Measurements from ENCODE around the gene ANXA2. TPM values are rescaled to one million over a fixed set of nuclear protein-coding genes. Genes with fewer than 3 reads are reported as not detected.

Gene ANXA2
- polyA plus RNA-seq, 1 of the 3 experiments (the other 2 are of a cell fraction), result 4,669 TPM

GRCh38 chr15:60379525-60380274 is 18.1 kb downstream of the ANXA2 start (continued):
- TF ChIP-seq SIN3A (IDR thresholded peaks at IDR 0.05; ENCODE audit: borderline replicate concordance, low read depth, low read length), result peak; percentile 88; the same call in 1 of the 2 replicates
- no peak for TF ChIP-seq NRF1 (IDR thresholded peaks at IDR 0.05; ENCODE audit: low read depth, low read length)
- no peak for TF ChIP-seq SMC3 (IDR thresholded peaks at IDR 0.05; ENCODE audit: low read depth, low read length)
- TF ChIP-seq RAD21 (IDR thresholded peaks at IDR 0.05; ENCODE audit: low read length), result no peak

GRCh38 chr15:60379185-60379524 is 18.6 kb downstream of the ANXA2 start:
- WGBS (ENCODE audit: low lambda C conversion rate), result 86% methylated on average over 1 of the region's 1 CpG
- no peaks in the 10 kb centered on the region for H3K9me2 ChIP-seq
- peaks cover 95% of the 10 kb centered on the region for H3K79me2 ChIP-seq (ENCODE audit: insufficient read depth)
- peak overlapping the region; percentile 52; the same call in 1 of the 2 replicates for H3K4me2 ChIP-seq
- H3K4me3 ChIP-seq (ENCODE audit: low read depth in 2 of 2, low read length in 1 of 2), result no peak overlapping the region
- TF ChIP-seq TAF1 (IDR thresholded peaks at IDR 0.05; ENCODE audit: borderline replicate concordance, low read depth, low read length), result no peak
- no peak for TF ChIP-seq RAD21 (IDR thresholded peaks at IDR 0.05; ENCODE audit: low read length)
- no peak for TF ChIP-seq PBX3 (IDR thresholded peaks at IDR 0.05)
- TF ChIP-seq FOSL2 (IDR thresholded peaks at IDR 0.05; ENCODE audit: borderline replicate concordance, low read depth), result no peak
- TF ChIP-seq CTCF (IDR thresholded peaks at IDR 0.05), result no peak
- no peak for TF ChIP-seq FOXM1 (IDR thresholded peaks at IDR 0.05; ENCODE audit: low read depth)
- TF ChIP-seq TCF12 (IDR thresholded peaks at IDR 0.05), result no peak
- no peak for TF ChIP-seq RFX5 (IDR thresholded peaks at IDR 0.05; ENCODE audit: low read length)
- TF ChIP-seq TEAD4 (IDR thresholded peaks at IDR 0.05; ENCODE audit: borderline replicate concordance, insufficient read depth), result no peak
- TF ChIP-seq MXI1 (IDR thresholded peaks at IDR 0.05; ENCODE audit: low read depth, low read length), result no peak
- TF ChIP-seq NRF1 (IDR thresholded peaks at IDR 0.05; ENCODE audit: low read depth, low read length), result no peak
- no peak for TF ChIP-seq USF2 (IDR thresholded peaks at IDR 0.05; ENCODE audit: borderline replicate concordance, low read depth, low read length)
- H3K4me1 ChIP-seq (ENCODE audit: control insufficient read depth in 1 of 2, insufficient read depth in 2 of 2, low read depth in 1 of 2, low read length in 1 of 2), result peaks cover 10 to 88% of the 10 kb centered on the region in 2 experiments
- peaks cover 50 to 77% of the 10 kb centered on the region in 2 experiments for H3K36me3 ChIP-seq (replicated peaks in 1 of 2; ENCODE audit: control insufficient read depth in 1 of 2, insufficient read depth in 2 of 2, low read length in 1 of 2)
- peaks cover 64% of the 10 kb centered on the region for H4K20me1 ChIP-seq (ENCODE audit: insufficient read depth)
- H3K27ac ChIP-seq (ENCODE audit: low read depth in 2 of 2, low read length in 1 of 2), result peak overlapping the region; percentile 57 to 99; a peak in 3 of 4 replicates
- peak overlapping the region; percentile 82; the same call in 1 of the 2 replicates for H3K9ac ChIP-seq
- DNase-seq, result no peak
- H3F3A ChIP-seq (replicated peaks; ENCODE audit: insufficient read depth), result peaks cover 97% of the 10 kb centered on the region
- no peak overlapping the region for H2AFZ ChIP-seq (ENCODE audit: low read depth)
- H3K27me3 ChIP-seq (ENCODE audit: insufficient read depth), result no peaks in the 10 kb centered on the region
- H3K9me3 ChIP-seq, result no peaks in the 10 kb centered on the region
- POLR2A ChIA-PET, result no interaction called here
- CTCF ChIA-PET, result interaction anchor here (0.6 kb wide), 1 partner anchor 545 kb away, joined by 3 read pairs; no protein-coding TSS in a partner anchor
